Upper lobe of left lung (tissue), 6 donors: ENCODE data around the gene UNC13B. TPM values are rescaled to one million over a fixed set of nuclear protein-coding genes. Genes with fewer than 3 reads are reported as not detected.
"Not testable (repeated sequence)": the region's sequence is repeated elsewhere in the genome, so short reads cannot be mapped to it uniquely, and the experiment has no call there.

Experiments used
- ATAC-seq, 2 donors: fragments of 200-7000 bp; cut with Tn5 transposase; one replicate each; pipeline ENCODE4 v1.9.1; 2022; ENCODE audit warnings: mild to moderate bottlenecking in 2 of 2, moderate library complexity in 2 of 2; ENCODE audit not compliant: low FRiP score in 2 of 2
- DNase-seq, 2 donors: peaks; one replicate each; pipeline ENCODE4 v3.0.0-alpha.2; 2019 to 2020
- H3K27ac ChIP-seq, 4 donors: fragments of 200-600 bp; sonication (generic); one replicate each; pipeline ENCODE4 v1.5.1; 2016 to 2019
- H3K27me3 ChIP-seq, 4 donors: fragments of 200-600 bp; sonication (generic); one replicate each; pipeline ENCODE4 v1.5.1; 2017 to 2019
- H3K36me3 ChIP-seq, 4 donors: fragments of 200-600 bp; sonication (generic); one replicate each; pipeline ENCODE4 v1.5.1; 2016 to 2019
- H3K4me1 ChIP-seq, 4 donors: fragments of 200-600 bp; sonication (generic); one replicate each; pipeline ENCODE4 v1.5.1; 2018 to 2019
- H3K4me3 ChIP-seq, 4 donors: fragments of 200-600 bp; sonication (generic); one replicate each; pipeline ENCODE4 v1.5.1; 2017 to 2019; ENCODE audit warnings: mild to moderate bottlenecking in 2 of 4, moderate library complexity in 1 of 4
- H3K9me3 ChIP-seq, 4 donors: fragments of 200-600 bp; sonication (generic); one replicate each; pipeline ENCODE4 v1.5.1; 2018 to 2019
- EP300 ChIP-seq, 4 donors: sonication (generic); formaldehyde crosslinking; IDR thresholded peaks; one replicate each; pipeline ENCODE4 v1.5.1; 2017; ENCODE audit warnings: antibody characterized with exemption in 4 of 4, control low read depth in 2 of 4
- POLR2A ChIP-seq, 4 donors: fragments of 450-650 bp; IDR thresholded peaks; one replicate each; pipeline ENCODE4 v1.5.1; 2016 to 2017; ENCODE audit warnings: antibody characterized with exemption in 4 of 4, mild to moderate bottlenecking in 2 of 4
- POLR2AphosphoS5 ChIP-seq, 2 donors: sonication (generic); formaldehyde crosslinking; IDR thresholded peaks; one replicate each; pipeline ENCODE4 v1.5.1; 2017; ENCODE audit warnings: antibody characterized with exemption in 2 of 2
- WGBS, 2 donors: methylation state at CpG; one replicate each; pipeline ENCODE4 v1.1.5; 2017 to 2018; 5-methylcytosine and 5-hydroxymethylcytosine counted together
- total RNA-seq, 6 donors: library from RNA; depleted of rRNA in 4 of 6; stranded (reverse); fragments of >200 nt in 4 of 6; gene quantifications; one replicate each; pipeline versions ENCODE4 v1.1.0 to v1.2.1, GENCODE V29; 2016 to 2021
- TF ChIP-seq, protein P1 (sequence below), 6 experiments: fragments of 450-650 bp in 4 of 6; fragments of 200-600 bp in 2 of 6; sonication (generic) in 2 of 6; IDR thresholded peaks; one replicate each; pipeline ENCODE4 v1.5.1; 2016 to 2019; ENCODE audit warnings: antibody characterized with exemption in 6 of 6
- donor health status: DM: no; HTN: no; CAD: no; lungs with moderate emphysema.
- donor health status: DM: no; HTN: yes; CAD: no; lungs with severe emphysema.

Gene UNC13B
- total RNA-seq, 6 donors from 2014 or later: 68.3 to 300 (median 151) TPM

DNA sequence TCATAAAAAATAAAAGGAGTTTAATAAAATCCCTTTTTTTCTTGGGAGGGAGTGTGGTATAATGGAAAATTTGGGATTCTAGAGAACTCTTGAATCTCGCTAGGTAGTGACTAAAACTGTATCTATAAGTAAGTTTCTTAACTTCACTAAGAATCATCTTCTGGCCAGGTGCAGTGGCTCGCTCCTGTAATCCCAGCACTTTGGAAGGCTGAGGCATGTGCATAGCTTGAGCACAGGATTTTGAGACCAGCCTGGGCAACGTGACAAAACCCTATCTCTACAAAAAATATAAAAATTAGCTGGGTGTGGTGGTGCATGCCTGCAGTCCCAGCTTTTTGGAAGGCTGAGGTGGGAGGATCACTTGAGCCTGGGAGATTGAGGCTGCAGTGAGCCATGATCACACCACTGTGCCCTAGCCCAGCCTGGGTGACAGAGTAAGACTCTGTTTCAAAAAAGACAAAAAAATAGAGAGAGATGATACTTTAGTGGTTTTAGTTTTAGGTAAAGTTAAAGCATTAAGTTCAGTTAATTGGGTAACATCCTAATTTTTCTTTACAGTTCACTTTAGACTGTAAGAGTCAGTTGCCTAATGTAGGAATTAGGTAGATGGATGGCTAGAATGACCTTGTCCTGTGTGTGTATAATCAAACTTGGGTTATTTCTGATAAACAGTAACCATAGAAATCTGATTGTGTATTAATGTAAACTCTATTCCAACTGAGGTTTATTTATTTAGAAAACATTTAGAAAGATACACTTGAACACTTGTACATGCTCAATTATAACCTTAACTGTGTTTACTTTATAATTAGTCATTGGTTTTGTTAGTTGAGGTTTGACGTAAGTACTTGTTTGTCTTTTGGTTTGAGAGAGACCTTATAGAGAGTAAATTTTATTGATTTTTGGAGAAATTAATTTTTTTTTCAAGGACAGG, 17.8 kb downstream of the UNC13B start:
- H3K27me3 ChIP-seq: no peaks in the 10 kb centered on the region
- TF ChIP-seq, protein P1, sequence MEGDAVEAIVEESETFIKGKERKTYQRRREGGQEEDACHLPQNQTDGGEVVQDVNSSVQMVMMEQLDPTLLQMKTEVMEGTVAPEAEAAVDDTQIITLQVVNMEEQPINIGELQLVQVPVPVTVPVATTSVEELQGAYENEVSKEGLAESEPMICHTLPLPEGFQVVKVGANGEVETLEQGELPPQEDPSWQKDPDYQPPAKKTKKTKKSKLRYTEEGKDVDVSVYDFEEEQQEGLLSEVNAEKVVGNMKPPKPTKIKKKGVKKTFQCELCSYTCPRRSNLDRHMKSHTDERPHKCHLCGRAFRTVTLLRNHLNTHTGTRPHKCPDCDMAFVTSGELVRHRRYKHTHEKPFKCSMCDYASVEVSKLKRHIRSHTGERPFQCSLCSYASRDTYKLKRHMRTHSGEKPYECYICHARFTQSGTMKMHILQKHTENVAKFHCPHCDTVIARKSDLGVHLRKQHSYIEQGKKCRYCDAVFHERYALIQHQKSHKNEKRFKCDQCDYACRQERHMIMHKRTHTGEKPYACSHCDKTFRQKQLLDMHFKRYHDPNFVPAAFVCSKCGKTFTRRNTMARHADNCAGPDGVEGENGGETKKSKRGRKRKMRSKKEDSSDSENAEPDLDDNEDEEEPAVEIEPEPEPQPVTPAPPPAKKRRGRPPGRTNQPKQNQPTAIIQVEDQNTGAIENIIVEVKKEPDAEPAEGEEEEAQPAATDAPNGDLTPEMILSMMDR (IDR thresholded peaks at IDR 0.05): no peak
- no peak for TF ChIP-seq POLR2AphosphoS5 (IDR thresholded peaks at IDR 0.05)
- no peak for TF ChIP-seq POLR2A (IDR thresholded peaks at IDR 0.05)
- TF ChIP-seq EP300 (IDR thresholded peaks at IDR 0.05): no peak
- no peak for DNase-seq
- H3K27ac ChIP-seq: no peak overlapping the region
- no peak for ATAC-seq
- peaks cover 0 to 21% (median 4%) of the 10 kb centered on the region in 4 donors for H3K4me1 ChIP-seq
- no peak overlapping the region for H3K4me3 ChIP-seq
- no peaks in the 10 kb centered on the region for H3K36me3 ChIP-seq
- 74 to 77% methylated on average over 4 of the region's 4 CpGs for WGBS, 2 donors
- peaks cover 0 to 5% (median 0%) of the 10 kb centered on the region in 4 donors for H3K9me3 ChIP-seq

- no peak for ATAC-seq
- Histone ChIP-seq H3K27ac (peak overlapping the region in 1 of 4 donors; percentile 16), H3K27me3 (no peaks in the 10 kb centered on the region), H3K36me3 (no peaks in the 10 kb centered on the region), H3K4me3 (no peak overlapping the region), H3K4me1 (peaks cover 0 to 21% (median 4%) of the 10 kb centered on the region in 4 donors), H3K9me3 (peaks cover 0 to 5% (median 0%) of the 10 kb centered on the region in 4 donors)
- DNase-seq: peak in 1 of 2 donors; percentile 34
- TF ChIP-seq, protein P1 (IDR thresholded peaks at IDR 0.05): no peak
- TF ChIP-seq POLR2A (IDR thresholded peaks at IDR 0.05) (no peak), POLR2AphosphoS5 (IDR thresholded peaks at IDR 0.05) (no peak), EP300 (IDR thresholded peaks at IDR 0.05) (no peak)
- 85 to 89% methylated on average over 2 of the region's 2 CpGs for WGBS, 2 donors
Observed at GRCh38 chr9:35180801-35181200, 19.0 kb downstream of the UNC13B start.

DNA sequence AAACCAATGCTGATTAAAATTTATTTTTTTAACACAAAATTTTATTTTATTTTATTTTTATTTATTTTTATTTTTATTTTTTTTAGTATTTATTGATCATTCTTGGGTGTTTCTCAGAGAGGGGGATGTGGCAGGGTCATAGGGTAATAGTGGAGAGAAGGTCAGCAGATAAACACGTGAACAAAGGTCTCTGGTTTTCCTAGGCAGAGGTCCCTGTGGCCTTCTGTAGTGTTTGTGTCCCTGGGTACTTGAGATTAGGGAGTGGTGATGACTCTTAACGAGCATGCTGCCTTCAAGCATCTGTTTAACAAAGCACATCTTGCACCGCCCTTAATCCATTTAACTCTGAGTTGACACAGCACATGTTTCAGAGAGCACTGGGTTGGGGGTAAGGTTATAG, 20.6 kb downstream of the UNC13B start:
- ATAC-seq, H3K9me3 ChIP-seq, H3K27me3 ChIP-seq, H3K4me3 ChIP-seq, H3K36me3 ChIP-seq, H3K27ac ChIP-seq: not testable (repeated sequence)
- 68 to 77% methylated on average over 3 of the region's 3 CpGs for WGBS, 2 donors
- peaks cover 0 to 21% (median 4%) of the 10 kb centered on the region in 4 donors for H3K4me1 ChIP-seq
- DNase-seq: peak in 1 of 2 donors; percentile 28

DNA sequence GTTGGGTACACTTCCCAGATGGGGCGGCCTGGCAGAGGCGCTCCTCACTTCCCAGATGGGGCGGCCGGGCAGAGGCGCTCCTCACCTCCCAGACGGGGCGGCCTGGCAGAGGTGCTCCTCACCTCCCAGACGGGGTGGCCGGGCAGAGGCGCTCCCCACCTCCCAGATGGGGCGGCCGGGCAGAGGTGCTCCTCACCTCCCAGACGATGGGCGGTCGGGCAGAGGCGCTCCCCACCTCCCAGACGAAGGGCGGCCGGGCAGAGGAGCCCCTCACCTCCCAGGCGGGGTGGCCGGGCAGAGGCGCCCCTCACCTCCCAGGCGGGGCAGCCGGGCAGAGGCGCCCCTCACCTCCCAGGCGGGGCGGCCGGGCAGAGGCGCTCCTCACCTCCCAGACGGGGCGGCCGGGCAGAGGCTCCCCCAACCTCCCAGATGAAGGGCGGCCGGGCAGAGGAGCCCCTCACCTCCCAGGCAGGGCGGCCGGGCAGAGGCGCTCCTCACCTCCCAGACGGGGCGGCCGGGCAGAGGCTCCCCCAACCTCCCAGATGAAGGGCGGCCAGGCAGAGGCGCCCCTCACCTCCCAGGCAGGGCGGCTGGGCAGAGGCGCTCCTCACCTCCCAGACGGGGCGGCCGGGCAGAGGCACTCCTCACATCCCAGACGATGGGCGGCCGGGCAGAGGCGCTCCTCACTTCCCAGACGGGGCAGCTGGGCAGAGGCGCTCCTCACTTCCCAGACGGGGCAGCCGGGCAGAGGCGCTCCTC, 21.4 kb downstream of the UNC13B start:
- not testable (repeated sequence) for H3K36me3 ChIP-seq, H3K9me3 ChIP-seq, H3K27ac ChIP-seq, H3K27me3 ChIP-seq, ATAC-seq, H3K4me3 ChIP-seq
- peaks cover 0 to 21% (median 4%) of the 10 kb centered on the region in 4 donors for H3K4me1 ChIP-seq
- DNase-seq: peak in 1 of 2 donors; percentile 56
- WGBS, 2 donors: 98 to 100% methylated on average over 7 to 11 of the region's 56 CpGs

- not testable (repeated sequence) for H3K27ac ChIP-seq, H3K4me3 ChIP-seq, H3K9me3 ChIP-seq, H3K36me3 ChIP-seq, H3K27me3 ChIP-seq, ATAC-seq
- WGBS, 2 donors: 100% methylated on average over 9 of the region's 53 CpGs; no CpG with 5 or more reads in 1 of the 2 donors
- peaks cover 0 to 21% (median 4%) of the 10 kb centered on the region in 4 donors for H3K4me1 ChIP-seq
- DNase-seq: peak in 1 of 2 donors; percentile 72
Observed at GRCh38 chr9:35183755-35184480, 22.1 kb downstream of the UNC13B start.

DNA sequence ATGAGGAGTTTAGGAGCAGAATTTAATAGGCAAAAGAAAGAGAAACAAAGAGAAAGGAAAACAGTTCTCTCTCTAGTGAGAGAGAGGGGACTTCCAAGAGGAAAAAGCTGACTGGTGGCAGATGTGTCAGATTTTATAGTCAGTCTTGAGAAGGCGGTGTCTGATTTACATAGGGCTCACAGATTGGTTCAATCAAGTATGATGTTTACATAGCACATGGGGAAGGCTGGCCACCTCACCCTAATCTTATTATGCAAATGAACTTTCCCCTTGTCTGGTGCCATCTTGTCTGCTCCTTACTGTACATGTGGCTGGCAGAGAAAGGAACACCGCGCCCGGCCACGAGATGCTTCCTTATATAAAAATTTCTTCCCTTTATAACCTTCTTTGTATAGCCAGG, 24.7 kb downstream of the UNC13B start:
- Histone ChIP-seq H3K36me3 (peaks cover 0 to 6% (median 2%) of the 10 kb centered on the region in 4 donors), H3K4me3 (no peak overlapping the region), H3K27ac (no peak overlapping the region), H3K27me3 (no peaks in the 10 kb centered on the region), H3K9me3 (peaks cover 0 to 7% (median under 1%) of the 10 kb centered on the region in 4 donors), H3K4me1 (peaks cover 0 to 4% (median under 1%) of the 10 kb centered on the region in 4 donors)
- no peak for DNase-seq
- ATAC-seq: no peak
- TF ChIP-seq EP300 (IDR thresholded peaks at IDR 0.05) (no peak), POLR2A (IDR thresholded peaks at IDR 0.05) (no peak), POLR2AphosphoS5 (IDR thresholded peaks at IDR 0.05) (no peak)
- TF ChIP-seq, protein P1 (IDR thresholded peaks at IDR 0.05): no peak
- WGBS, 2 donors: 97 to 98% methylated on average over 5 of the region's 5 CpGs
